ENCODE measurements around the gene GRN.
"Not testable (repeated sequence)": the region's sequence is repeated elsewhere in the genome, so short reads cannot be mapped to it uniquely, and the experiment has no call there.

Gene GRN

GRCh38 chr17:44320066-44320465 is 25.0 kb upstream of the GRN start:
- FAIRE-seq (no peak), DNase-seq (ENCODE audit: extremely low spot score, insufficient read length, low read depth) (no peak)

GRCh38 chr17:44321246-44322120 is 23.6 kb upstream of the GRN start:
- no peak for FAIRE-seq
- no peak for DNase-seq (ENCODE audit: extremely low spot score, insufficient read length, low read depth)

- DNase-seq (ENCODE audit: extremely low spot score, insufficient read length, low read depth) = no peak
- no peak for FAIRE-seq
These were observed 22.7 kb upstream of the GRN start for GRCh38 chr17:44322236-44322895.

- no peak for FAIRE-seq
These were observed 21.6 kb upstream of the GRN start for GRCh38 chr17:44323359-44324091.

GRCh38 chr17:44324092-44324570 is 21.0 kb upstream of the GRN start:
- DNase-seq (ENCODE audit: extremely low spot score, insufficient read length, low read depth) (no peak), FAIRE-seq (no peak)

More at GRCh38 chr17:44323359-44324091, 21.6 kb upstream of the GRN start:
- DNase-seq (ENCODE audit: extremely low spot score, insufficient read length, low read depth) = no peak

- DNase-seq (ENCODE audit: extremely low spot score, insufficient read length, low read depth) = peak; percentile 81
- FAIRE-seq = peak; percentile 94
These were observed 20.4 kb upstream of the GRN start, which contains the start of gene SLC25A39 for GRCh38 chr17:44324571-44325275. TSS of gene SLC25A39 (minus strand) at chr17:44324823. CDS start at chr17:44323562, 1,261 bp downstream.

- DNase-seq (ENCODE audit: extremely low spot score, insufficient read length, low read depth) = peak; percentile 79
- FAIRE-seq = peak; percentile 86
These were observed 18.1 kb upstream of the GRN start for GRCh38 chr17:44326861-44327444.

GRCh38 chr17:44327715-44328449 is 17.2 kb upstream of the GRN start:
- no peak for FAIRE-seq

GRCh38 chr17:44329516-44329915 is 15.6 kb upstream of the GRN start:
- not testable (repeated sequence) for DNase-seq (ENCODE audit: extremely low spot score, insufficient read length, low read depth); FAIRE-seq

More at GRCh38 chr17:44327715-44328449, 17.2 kb upstream of the GRN start:
- no peak for DNase-seq (ENCODE audit: extremely low spot score, insufficient read length, low read depth)

GRCh38 chr17:44330263-44330662 is 14.8 kb upstream of the GRN start:
- FAIRE-seq; DNase-seq (ENCODE audit: extremely low spot score, insufficient read length, low read depth): not testable (repeated sequence)

GRCh38 chr17:44331249-44331760 is 13.8 kb upstream of the GRN start:
- peak; percentile 93 for FAIRE-seq

GRCh38 chr17:44333371-44333770 is 11.7 kb upstream of the GRN start:
- FAIRE-seq = no peak

More at GRCh38 chr17:44331249-44331760, 13.8 kb upstream of the GRN start:
- DNase-seq (ENCODE audit: extremely low spot score, insufficient read length, low read depth) = no peak

GRCh38 chr17:44334315-44334714 is 10.8 kb upstream of the GRN start:
- DNase-seq (ENCODE audit: extremely low spot score, insufficient read length, low read depth) = no peak
- FAIRE-seq = no peak

More at GRCh38 chr17:44333371-44333770, 11.7 kb upstream of the GRN start:
- no peak for DNase-seq (ENCODE audit: extremely low spot score, insufficient read length, low read depth)

GRCh38 chr17:44334727-44335126 is 10.4 kb upstream of the GRN start:
- DNase-seq (ENCODE audit: extremely low spot score, insufficient read length, low read depth) (no peak), FAIRE-seq (peak; percentile 21)

GRCh38 chr17:44335564-44335963 is 9.5 kb upstream of the GRN start:
- FAIRE-seq = no peak
- no peak for DNase-seq (ENCODE audit: extremely low spot score, insufficient read length, low read depth)

GRCh38 chr17:44335968-44336367 is 9.1 kb upstream of the GRN start:
- FAIRE-seq (no peak), DNase-seq (ENCODE audit: extremely low spot score, insufficient read length, low read depth) (no peak)

- FAIRE-seq = no peak
- DNase-seq (ENCODE audit: extremely low spot score, insufficient read length, low read depth) = no peak
These were observed 6.4 kb upstream of the GRN start for GRCh38 chr17:44338702-44339101.

GRCh38 chr17:44340553-44340952 is 4.5 kb upstream of the GRN start:
- not testable (repeated sequence) for FAIRE-seq; DNase-seq (ENCODE audit: extremely low spot score, insufficient read length, low read depth)
